KOPT-K1 (cell line): ENCODE results near the gene ICA1L.
A peak's percentile ranks its signal among the peaks of the same experiment; 100 is the strongest.
"Not testable (repeated sequence)": the region's sequence is repeated elsewhere in the genome, so short reads cannot be mapped to it uniquely, and the experiment has no call there.

Source experiments
- H3K27ac ChIP-seq: fragments of 200-600 bp; sonication (generic); 2 replicates; pipeline ENCODE4 v1.5.1; 2016; ENCODE audit warnings: antibody characterized with exemption, mild to moderate bottlenecking, low read depth, low read length; ENCODE audit not compliant: poor library complexity, severe bottlenecking
- H3K36me3 ChIP-seq: fragments of 200-600 bp; sonication (generic); 2 replicates; pipeline ENCODE4 v1.5.1; 2017; ENCODE audit warnings: antibody characterized with exemption, mild to moderate bottlenecking, low read length, moderate library complexity; ENCODE audit not compliant: insufficient read depth
- H3K9me3 ChIP-seq: fragments of 200-600 bp; sonication (generic); 2 replicates; pipeline ENCODE4 v1.5.1; 2017; ENCODE audit warnings: antibody characterized with exemption, low read length, mild to moderate bottlenecking; ENCODE audit not compliant: insufficient read depth, poor library complexity, severe bottlenecking

ICA1L gene

GRCh38 chr2:202877699-202878098 lies 6.1 kb upstream of the ICA1L start:
- no peaks in the 10 kb centered on the region for H3K9me3 ChIP-seq
- H3K27ac ChIP-seq = no peak overlapping the region
- peaks cover 49% of the 10 kb centered on the region for H3K36me3 ChIP-seq

DNA sequence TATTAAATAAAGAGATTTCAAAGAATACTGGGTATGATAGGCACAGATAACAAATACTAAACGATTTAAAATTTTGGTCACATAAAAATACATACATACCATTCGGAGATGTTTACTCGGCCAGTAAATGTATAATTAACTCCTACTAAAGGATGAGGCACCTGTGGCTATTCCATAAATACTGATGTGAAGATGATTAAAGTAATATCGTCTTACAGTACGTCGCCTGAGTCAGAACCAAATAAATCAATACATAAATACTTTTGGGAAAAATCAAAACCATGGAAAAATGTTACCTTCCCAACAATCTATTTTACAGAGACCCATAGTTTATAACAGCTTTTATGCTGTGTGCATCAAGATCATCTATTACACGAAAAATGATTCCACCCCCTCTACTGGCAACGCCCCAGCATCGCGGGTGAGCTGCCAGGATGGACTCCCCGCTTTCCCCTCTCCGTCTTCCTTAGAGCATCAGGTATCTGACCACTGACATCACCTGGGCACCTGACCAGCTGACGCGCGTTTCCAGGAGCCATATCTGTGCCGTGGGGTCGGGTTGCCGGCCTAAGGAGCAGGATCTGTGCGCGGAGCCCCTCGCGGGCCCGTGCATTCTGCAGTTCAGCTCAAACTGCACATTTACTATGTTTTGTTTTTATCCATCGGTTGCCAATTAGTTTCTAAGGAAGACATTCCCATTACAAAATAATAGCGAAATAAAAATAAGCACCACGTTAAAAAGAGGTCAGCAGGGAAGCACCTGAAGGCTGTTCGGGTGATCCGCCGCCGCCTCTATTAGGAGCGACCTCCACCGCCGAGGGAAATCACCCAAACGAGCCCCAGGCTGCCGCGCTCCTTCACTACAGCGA lies 901 bp downstream of the ICA1L start:
- Histone ChIP-seq H3K27ac (peak overlapping the region; percentile 71), H3K36me3 (no peaks in the 10 kb centered on the region), H3K9me3 (no peaks in the 10 kb centered on the region)

GRCh38 chr2:202861987-202862386 lies 9.6 kb downstream of the ICA1L start:
- no peaks in the 10 kb centered on the region for H3K9me3 ChIP-seq
- no peaks in the 10 kb centered on the region for H3K36me3 ChIP-seq
- H3K27ac ChIP-seq = no peak overlapping the region

DNA sequence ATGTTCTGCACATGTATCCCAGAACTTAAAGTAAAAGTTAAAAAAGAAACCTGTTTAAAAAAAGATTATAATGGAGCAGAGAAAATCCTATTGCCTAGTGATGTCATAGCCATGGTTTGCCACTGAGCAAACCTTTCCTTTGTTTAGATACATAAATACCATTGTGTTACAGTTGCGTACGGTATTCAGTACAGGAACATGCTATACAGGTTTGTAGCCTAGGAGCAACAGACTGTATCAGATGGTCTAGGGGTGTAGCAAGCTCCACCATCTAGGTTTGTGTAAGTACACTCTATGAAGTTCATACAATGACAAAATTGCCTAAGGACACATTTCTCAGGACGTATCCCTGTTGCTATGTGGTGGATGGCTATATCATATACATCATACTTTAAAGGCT lies 13.0 kb downstream of the ICA1L start:
- Histone ChIP-seq H3K36me3 (no peaks in the 10 kb centered on the region), H3K9me3 (no peaks in the 10 kb centered on the region), H3K27ac (no peak overlapping the region)

GRCh38 chr2:202849343-202849742 lies 22.2 kb downstream of the ICA1L start:
- H3K36me3 ChIP-seq, H3K9me3 ChIP-seq: not testable (repeated sequence)
- H3K27ac ChIP-seq = peak overlapping the region; percentile 44

GRCh38 chr2:202848813-202849212 lies 22.8 kb downstream of the ICA1L start:
- Histone ChIP-seq H3K27ac (peak overlapping the region; percentile 44), H3K9me3 (no peaks in the 10 kb centered on the region), H3K36me3 (no peaks in the 10 kb centered on the region)

GRCh38 chr2:202847693-202848524 lies 23.7 kb downstream of the ICA1L start:
- Histone ChIP-seq H3K27ac (no peak overlapping the region), H3K9me3 (peaks cover 8% of the 10 kb centered on the region), H3K36me3 (no peaks in the 10 kb centered on the region)

DNA sequence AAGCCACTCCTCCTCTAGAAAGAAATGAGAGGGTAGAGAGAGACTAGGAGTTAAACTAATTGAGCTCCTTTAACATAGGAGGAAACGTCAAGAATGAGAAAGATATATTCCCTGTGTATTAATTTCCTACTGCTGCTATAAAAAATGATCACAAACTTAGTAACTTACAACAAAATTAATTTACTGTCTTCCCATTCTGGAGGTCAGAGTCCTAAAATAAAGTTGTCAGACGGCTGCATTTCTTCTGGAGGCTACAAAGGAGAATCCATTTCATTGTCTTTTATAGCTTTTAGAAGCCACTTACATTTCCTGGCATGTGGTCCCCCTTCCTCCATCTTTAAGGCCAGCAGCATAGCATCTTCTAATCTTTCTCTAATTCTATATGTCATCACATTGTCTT lies 26.9 kb downstream of the ICA1L start:
- H3K36me3 ChIP-seq = no peaks in the 10 kb centered on the region
- no peak overlapping the region for H3K27ac ChIP-seq
- peaks cover 19% of the 10 kb centered on the region for H3K9me3 ChIP-seq

DNA sequence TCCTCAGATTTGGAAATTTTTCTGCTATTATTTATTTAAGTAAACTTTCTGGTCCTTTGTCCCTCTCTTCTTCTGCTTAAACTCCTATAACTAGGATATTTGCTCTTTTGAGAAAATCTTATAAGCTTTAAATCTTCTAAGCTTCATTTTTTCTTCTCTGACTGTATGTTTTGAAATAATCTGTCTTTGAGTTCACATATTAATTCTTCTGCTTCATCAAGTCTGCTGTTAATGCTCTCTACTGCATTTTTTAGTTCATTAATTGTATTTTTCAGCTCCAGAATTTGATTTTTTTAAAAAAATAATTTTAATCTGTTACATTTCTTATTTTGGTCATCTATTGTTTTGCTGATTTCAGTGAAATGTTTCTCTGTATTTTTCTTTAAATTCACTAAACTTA lies 28.9 kb downstream of the ICA1L start:
- H3K36me3 ChIP-seq = no peaks in the 10 kb centered on the region
- peaks cover 19% of the 10 kb centered on the region for H3K9me3 ChIP-seq

GRCh38 chr2:202841090-202841867 lies 30.3 kb downstream of the ICA1L start:
- Histone ChIP-seq H3K36me3 (no peaks in the 10 kb centered on the region), H3K9me3 (peaks cover 19% of the 10 kb centered on the region), H3K27ac (no peak overlapping the region)

More for the DNA sequence above, 28.9 kb downstream of the ICA1L start:
- no peak overlapping the region for H3K27ac ChIP-seq

DNA sequence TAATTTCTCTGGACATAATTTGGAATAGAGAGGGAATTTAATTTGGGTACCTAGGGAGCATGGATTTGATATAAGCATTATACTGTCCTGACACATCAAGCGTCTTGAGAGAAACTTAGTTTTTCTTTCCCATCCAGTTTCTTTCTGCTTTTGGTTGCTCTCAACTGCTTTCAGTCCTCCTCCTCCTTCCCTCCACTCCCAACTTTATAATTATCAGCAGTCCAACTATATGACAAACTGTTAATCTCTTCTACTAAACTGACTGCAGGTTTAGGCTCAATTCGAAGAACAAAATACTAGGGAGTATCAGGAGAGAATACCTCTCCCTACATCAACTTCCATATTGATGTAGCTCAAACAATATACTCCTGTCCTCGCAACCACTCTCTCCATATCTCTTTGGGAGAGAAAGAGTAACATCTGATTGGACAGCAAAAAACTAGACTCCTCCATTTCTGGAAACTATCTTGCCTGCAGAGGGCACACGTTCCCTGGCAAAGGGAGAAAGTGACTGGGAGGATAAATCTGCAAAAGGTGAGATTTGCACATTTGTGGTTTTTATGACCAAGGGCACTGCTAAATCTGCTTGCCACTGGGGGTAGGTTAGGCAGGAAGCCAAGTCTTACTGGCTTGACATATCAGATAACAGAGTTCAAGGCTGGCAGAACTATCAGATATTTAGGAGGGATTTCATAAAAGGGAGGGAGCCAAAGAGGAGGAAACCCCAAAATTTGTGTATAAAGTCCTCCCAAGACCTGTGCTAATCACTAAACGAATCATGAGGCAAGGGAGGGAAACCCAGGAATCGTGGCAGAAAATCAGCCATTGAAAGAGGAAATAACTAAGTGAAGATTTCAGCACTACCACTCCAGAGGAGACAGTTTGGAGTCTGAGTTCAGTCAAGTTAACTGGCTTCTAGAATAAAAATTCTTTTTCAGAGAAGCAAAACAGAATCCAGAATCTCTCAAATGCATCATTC lies 40.0 kb downstream of the ICA1L start:
- Histone ChIP-seq H3K36me3 (no peaks in the 10 kb centered on the region), H3K9me3 (no peaks in the 10 kb centered on the region), H3K27ac (no peak overlapping the region)

DNA sequence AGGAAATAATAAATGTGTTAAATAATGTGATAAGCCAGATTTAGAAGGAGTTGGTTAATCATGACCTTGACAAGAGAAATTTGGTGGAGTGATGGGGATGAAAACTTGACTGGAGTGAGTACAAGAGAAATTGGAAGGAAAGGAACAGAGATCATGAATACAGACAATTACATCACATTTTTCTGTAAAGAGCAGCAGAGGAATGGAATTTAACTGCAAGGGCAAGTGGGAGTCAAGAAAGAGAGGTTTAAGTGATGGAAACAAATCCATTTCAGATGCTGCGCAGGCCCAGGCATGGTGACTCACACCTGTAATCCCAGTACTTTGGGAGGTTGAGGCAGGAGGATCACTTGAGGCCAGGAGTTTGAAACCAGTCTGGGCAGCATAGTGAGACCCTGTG lies 46.7 kb downstream of the ICA1L start:
- H3K9me3 ChIP-seq = no peaks in the 10 kb centered on the region
- H3K36me3 ChIP-seq = no peaks in the 10 kb centered on the region
- no peak overlapping the region for H3K27ac ChIP-seq

- no peaks in the 10 kb centered on the region for H3K36me3 ChIP-seq
- no peaks in the 10 kb centered on the region for H3K9me3 ChIP-seq
- H3K27ac ChIP-seq = no peak overlapping the region
These were observed 49.2 kb downstream of the ICA1L start for GRCh38 chr2:202822411-202822810.
